ENCODE data around the gene PTPRN2. TPM values are rescaled to one million over a fixed set of nuclear protein-coding genes. Genes with fewer than 3 reads are reported as not detected.

Gene PTPRN2
- total RNA-seq, 2 experiments from 2014 or later, result 0.70 TPM; not detected in 1

- ChIA-PET CTCF (ENCODE audit: unreplicated experiment) (no interaction called here), POLR2A (no interaction called here)
- BruUV-seq (replicated peaks), result no TSS peak
- TF ChIP-seq EZH2phosphoT487 (IDR thresholded peaks at IDR 0.05; ENCODE audit: borderline replicate concordance, low read depth, low read length), result no peak
- no peak for TF ChIP-seq CTCF (conservative IDR thresholded peaks at IDR 0.05; ENCODE audit: low read length)
- Histone ChIP-seq H4K20me1 (ENCODE audit: insufficient read depth, low read length) (no peaks in the 10 kb centered on the region), H3K79me2 (ENCODE audit: insufficient read depth, low read depth, low read length) (no peaks in the 10 kb centered on the region), H3K4me1 (ENCODE audit: insufficient read depth, low read length, poor library complexity, severe bottlenecking) (no peaks in the 10 kb centered on the region), H3K9me2 (ENCODE audit: insufficient read depth, low read length) (no peaks in the 10 kb centered on the region), H3K27ac (ENCODE audit: low read depth, low read length, poor library complexity, severe bottlenecking) (no peak overlapping the region), H3K9me3 (ENCODE audit: low read length) (no peaks in the 10 kb centered on the region), H3K4me3 (ENCODE audit: low read depth, low read length, poor library complexity, severe bottlenecking) (no peak overlapping the region), H3K4me2 (ENCODE audit: low read length) (no peak overlapping the region), H2AFZ (ENCODE audit: low read length) (no peak overlapping the region), H3K36me3 (ENCODE audit: insufficient read depth, low read length) (no peaks in the 10 kb centered on the region)
- intact Hi-C loops (cut with micrococcal nuclease; ENCODE audit: unreplicated experiment), result no loop called here
- DNase-seq (ENCODE audit: low spot score), result no peak
Measured at GRCh38 chr7:157772486-157773130, 815.0 kb downstream of the PTPRN2 start.

GRCh38 chr7:157771689-157772088, 815.9 kb downstream of the PTPRN2 start:
- intact Hi-C loops (cut with micrococcal nuclease; ENCODE audit: unreplicated experiment), result no loop called here
- H3K4me1 ChIP-seq (ENCODE audit: insufficient read depth, low read length, poor library complexity, severe bottlenecking), result no peaks in the 10 kb centered on the region
- no peaks in the 10 kb centered on the region for H4K20me1 ChIP-seq (ENCODE audit: insufficient read depth, low read length)
- no TSS peak for BruUV-seq (replicated peaks)
- no peak overlapping the region for H3K4me3 ChIP-seq (ENCODE audit: low read depth, low read length, poor library complexity, severe bottlenecking)
- no peaks in the 10 kb centered on the region for H3K9me3 ChIP-seq (ENCODE audit: low read length)
- no peaks in the 10 kb centered on the region for H3K36me3 ChIP-seq (ENCODE audit: insufficient read depth, low read length)
- H3K9me2 ChIP-seq (ENCODE audit: insufficient read depth, low read length), result no peaks in the 10 kb centered on the region
- no peak for DNase-seq (ENCODE audit: low spot score)
- H3K79me2 ChIP-seq (ENCODE audit: insufficient read depth, low read depth, low read length), result no peaks in the 10 kb centered on the region
- no peak overlapping the region for H2AFZ ChIP-seq (ENCODE audit: low read length)
- H3K27ac ChIP-seq (ENCODE audit: low read depth, low read length, poor library complexity, severe bottlenecking), result no peak overlapping the region
- CTCF ChIA-PET (ENCODE audit: unreplicated experiment), result no interaction called here
- H3K4me2 ChIP-seq (ENCODE audit: low read length), result no peak overlapping the region
- POLR2A ChIA-PET, result no interaction called here
- TF ChIP-seq CTCF (conservative IDR thresholded peaks at IDR 0.05; ENCODE audit: low read length), result no peak
- TF ChIP-seq EZH2phosphoT487 (IDR thresholded peaks at IDR 0.05; ENCODE audit: borderline replicate concordance, low read depth, low read length), result no peak

DNA sequence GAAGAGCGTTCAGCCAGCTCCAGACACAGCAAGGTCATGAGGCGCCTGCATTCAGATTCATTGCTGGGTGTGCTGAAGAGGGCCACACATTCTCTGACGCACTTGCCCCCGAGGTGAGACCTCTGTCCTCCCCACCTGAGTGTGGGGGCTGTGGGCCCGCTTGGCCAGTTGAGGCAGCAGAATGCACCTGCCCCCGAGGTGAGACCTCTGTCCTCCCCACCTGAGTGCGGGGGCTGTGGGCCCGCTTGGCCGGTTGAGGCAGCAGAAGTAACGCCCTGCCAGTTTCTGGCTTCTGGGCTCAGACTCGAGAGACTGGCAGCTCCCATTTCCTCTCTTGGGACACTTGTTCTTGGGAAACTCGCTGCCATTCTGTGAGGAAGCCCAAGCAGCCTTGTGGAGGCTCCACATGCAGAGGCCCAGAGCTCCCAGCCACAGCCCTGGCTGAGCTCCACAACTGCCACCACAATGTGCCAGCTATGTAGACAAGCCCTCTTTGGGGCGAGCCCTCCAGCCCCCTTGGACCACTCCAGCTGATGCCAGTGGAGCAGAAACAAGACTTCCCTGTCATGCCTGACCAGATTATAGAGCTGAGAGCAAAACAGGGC, 816.8 kb downstream of the PTPRN2 start:
- POLR2A ChIA-PET, result no interaction called here
- intact Hi-C loops (cut with micrococcal nuclease; ENCODE audit: unreplicated experiment), result no loop called here
- TF ChIP-seq EZH2phosphoT487 (IDR thresholded peaks at IDR 0.05; ENCODE audit: borderline replicate concordance, low read depth, low read length) (no peak), CTCF (conservative IDR thresholded peaks at IDR 0.05; ENCODE audit: low read length) (no peak)

More for the DNA sequence above, 816.8 kb downstream of the PTPRN2 start:
- no peak overlapping the region for H3K4me2 ChIP-seq (ENCODE audit: low read length)
- no peak overlapping the region for H2AFZ ChIP-seq (ENCODE audit: low read length)
- no peaks in the 10 kb centered on the region for H3K36me3 ChIP-seq (ENCODE audit: insufficient read depth, low read length)
- H3K4me1 ChIP-seq (ENCODE audit: insufficient read depth, low read length, poor library complexity, severe bottlenecking), result no peaks in the 10 kb centered on the region
- no peaks in the 10 kb centered on the region for H4K20me1 ChIP-seq (ENCODE audit: insufficient read depth, low read length)
- no peak overlapping the region for H3K4me3 ChIP-seq (ENCODE audit: low read depth, low read length, poor library complexity, severe bottlenecking)
- no TSS peak for BruUV-seq (replicated peaks)
- H3K27ac ChIP-seq (ENCODE audit: low read depth, low read length, poor library complexity, severe bottlenecking), result no peak overlapping the region
- CTCF ChIA-PET (ENCODE audit: unreplicated experiment), result no interaction called here
- no peaks in the 10 kb centered on the region for H3K79me2 ChIP-seq (ENCODE audit: insufficient read depth, low read depth, low read length)
- H3K9me2 ChIP-seq (ENCODE audit: insufficient read depth, low read length), result no peaks in the 10 kb centered on the region
- no peak for DNase-seq (ENCODE audit: low spot score)
- no peaks in the 10 kb centered on the region for H3K9me3 ChIP-seq (ENCODE audit: low read length)

Measured in OCI-LY7 (cell line).